OCI-LY1 (cell line): Measurements from ENCODE around the gene GLS.

Experiments
- CTCF ChIP-seq: fragments of 200-600 bp; sonication (generic), shearing (Covaris generic); IDR thresholded peaks from 2 replicates; pipeline ENCODE4 v1.5.1; 2017; ENCODE audit warnings: mild to moderate bottlenecking, antibody characterized with exemption, low read length, moderate library complexity, mixed read lengths
- EZH2 ChIP-seq: fragments of 200-600 bp; sonication (generic), shearing (Covaris generic); IDR thresholded peaks from 2 replicates; pipeline ENCODE4 v1.8.0; 2017; ENCODE audit warnings: borderline replicate concordance, mixed run types, mild to moderate bottlenecking, antibody characterized with exemption, low read length, moderate library complexity, mixed read lengths

GRCh38 chr2:190836767-190837166, 43.9 kb upstream of the GLS start:
- TF ChIP-seq CTCF (no peak), EZH2 (no peak)
